ENCODE data around the gene ARFGAP1.

The ARFGAP1 gene

GRCh38 chr20:63336232-63336752 lies 63.7 kb downstream of the ARFGAP1 start:
- in situ Hi-C loops (cut with MboI; ENCODE audit: low pct_unique_long_range_greater_than_20kb, low sequenced_read_pairs), result no loop called here
- no peak for DNase-seq

- in situ Hi-C loops (cut with MboI; ENCODE audit: low pct_unique_long_range_greater_than_20kb, low sequenced_read_pairs), result no loop called here
- DNase-seq, result no peak
These were observed 65.3 kb downstream of the ARFGAP1 start for GRCh38 chr20:63337786-63338420.
